Endothelial cell (in vitro differentiated cells): ENCODE results near the gene MCM3AP. TPM values are rescaled to one million over a fixed set of nuclear protein-coding genes. Genes with fewer than 3 reads are reported as not detected.

Experiments
- DNase-seq: peaks from one replicate; pipeline ENCODE4 v3.0.0; 2021; ENCODE audit warnings: low spot score
- H3K27ac Mint-ChIP-seq: one replicate; pipeline ENCODE4 v1.8.0; 2021; ENCODE audit warnings: mixed read lengths, inconsistent platforms; ENCODE audit not compliant: unreplicated experiment
- H3K27me3 Mint-ChIP-seq: one replicate; pipeline ENCODE4 v1.8.0; 2021; ENCODE audit warnings: mild to moderate bottlenecking, moderate library complexity, mixed read lengths, inconsistent platforms; ENCODE audit not compliant: unreplicated experiment
- H3K36me3 Mint-ChIP-seq: one replicate; pipeline ENCODE4 v1.8.0; 2021; ENCODE audit warnings: mild to moderate bottlenecking, low read depth, mixed read lengths, inconsistent platforms; ENCODE audit not compliant: unreplicated experiment
- H3K4me1 Mint-ChIP-seq: one replicate; pipeline ENCODE4 v1.8.0; 2021; ENCODE audit warnings: mild to moderate bottlenecking, mixed read lengths, inconsistent platforms; ENCODE audit not compliant: unreplicated experiment
- H3K4me3 Mint-ChIP-seq: one replicate; pipeline ENCODE4 v1.8.0; 2021; ENCODE audit warnings: mild to moderate bottlenecking, mixed read lengths, inconsistent platforms; ENCODE audit not compliant: unreplicated experiment
- H3K9me3 Mint-ChIP-seq: one replicate; pipeline ENCODE4 v1.8.0; 2021; ENCODE audit warnings: mixed read lengths, inconsistent platforms; ENCODE audit not compliant: unreplicated experiment
- total RNA-seq: library from RNA; stranded (reverse); fragmentation: NEBNext Ultra II Directional; extraction: Animal tissue kit (Norgen Biotek cat#: 25700); gene quantifications from one replicate; pipeline ENCODE4 v1.2.1, GENCODE V29; 2021; ENCODE audit not compliant: unreplicated experiment
- TF ChIP-seq, protein P1 (sequence below): fragments of 200-600 bp; sonication (generic); IDR thresholded peaks from one replicate; pipeline ENCODE4 v1.5.0; 2021; ENCODE audit warnings: antibody characterized with exemption; ENCODE audit not compliant: unreplicated experiment

MCM3AP gene
- total RNA-seq, 1 donor from 2014 or later = 92.1 TPM

DNA sequence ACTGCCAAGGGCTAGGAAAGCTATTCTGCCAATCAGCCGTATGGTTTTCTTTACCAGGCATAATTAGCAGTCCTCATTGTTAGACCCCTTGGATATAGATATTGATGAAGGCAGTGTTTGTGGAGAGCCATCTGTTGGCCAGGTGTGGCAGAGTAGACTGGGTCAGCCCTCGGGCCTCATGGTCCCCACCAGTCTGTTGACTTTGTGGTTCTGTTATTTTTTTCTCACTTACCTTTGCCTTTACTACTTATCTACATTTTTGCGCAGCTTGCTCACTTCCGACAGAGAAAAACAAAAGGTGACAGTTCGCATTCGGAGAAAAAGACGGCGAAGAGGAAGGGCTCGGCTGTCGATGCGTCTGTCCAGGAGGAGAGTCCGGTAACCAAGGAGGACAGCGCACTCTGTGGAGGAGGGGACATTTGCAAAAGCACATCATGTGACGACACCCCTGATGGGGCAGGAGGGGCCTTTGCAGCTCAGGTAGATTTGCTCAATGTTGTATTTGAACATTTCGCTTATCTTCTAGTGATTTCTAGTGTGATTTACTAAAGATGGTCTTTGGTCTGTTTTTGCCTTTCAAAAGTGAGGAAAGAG, 40.8 kb upstream of the MCM3AP start:
- peaks cover 25% of the 10 kb centered on the region for H3K4me1 Mint-ChIP-seq
- H3K27ac Mint-ChIP-seq = no peak overlapping the region
- no peaks in the 10 kb centered on the region for H3K9me3 Mint-ChIP-seq
- peak overlapping the region; percentile 59 for H3K4me3 Mint-ChIP-seq
- peaks cover 5% of the 10 kb centered on the region for H3K27me3 Mint-ChIP-seq
- TF ChIP-seq, protein P1, sequence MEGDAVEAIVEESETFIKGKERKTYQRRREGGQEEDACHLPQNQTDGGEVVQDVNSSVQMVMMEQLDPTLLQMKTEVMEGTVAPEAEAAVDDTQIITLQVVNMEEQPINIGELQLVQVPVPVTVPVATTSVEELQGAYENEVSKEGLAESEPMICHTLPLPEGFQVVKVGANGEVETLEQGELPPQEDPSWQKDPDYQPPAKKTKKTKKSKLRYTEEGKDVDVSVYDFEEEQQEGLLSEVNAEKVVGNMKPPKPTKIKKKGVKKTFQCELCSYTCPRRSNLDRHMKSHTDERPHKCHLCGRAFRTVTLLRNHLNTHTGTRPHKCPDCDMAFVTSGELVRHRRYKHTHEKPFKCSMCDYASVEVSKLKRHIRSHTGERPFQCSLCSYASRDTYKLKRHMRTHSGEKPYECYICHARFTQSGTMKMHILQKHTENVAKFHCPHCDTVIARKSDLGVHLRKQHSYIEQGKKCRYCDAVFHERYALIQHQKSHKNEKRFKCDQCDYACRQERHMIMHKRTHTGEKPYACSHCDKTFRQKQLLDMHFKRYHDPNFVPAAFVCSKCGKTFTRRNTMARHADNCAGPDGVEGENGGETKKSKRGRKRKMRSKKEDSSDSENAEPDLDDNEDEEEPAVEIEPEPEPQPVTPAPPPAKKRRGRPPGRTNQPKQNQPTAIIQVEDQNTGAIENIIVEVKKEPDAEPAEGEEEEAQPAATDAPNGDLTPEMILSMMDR = no peak
- peaks cover 10% of the 10 kb centered on the region for H3K36me3 Mint-ChIP-seq
- no peak for DNase-seq

DNA sequence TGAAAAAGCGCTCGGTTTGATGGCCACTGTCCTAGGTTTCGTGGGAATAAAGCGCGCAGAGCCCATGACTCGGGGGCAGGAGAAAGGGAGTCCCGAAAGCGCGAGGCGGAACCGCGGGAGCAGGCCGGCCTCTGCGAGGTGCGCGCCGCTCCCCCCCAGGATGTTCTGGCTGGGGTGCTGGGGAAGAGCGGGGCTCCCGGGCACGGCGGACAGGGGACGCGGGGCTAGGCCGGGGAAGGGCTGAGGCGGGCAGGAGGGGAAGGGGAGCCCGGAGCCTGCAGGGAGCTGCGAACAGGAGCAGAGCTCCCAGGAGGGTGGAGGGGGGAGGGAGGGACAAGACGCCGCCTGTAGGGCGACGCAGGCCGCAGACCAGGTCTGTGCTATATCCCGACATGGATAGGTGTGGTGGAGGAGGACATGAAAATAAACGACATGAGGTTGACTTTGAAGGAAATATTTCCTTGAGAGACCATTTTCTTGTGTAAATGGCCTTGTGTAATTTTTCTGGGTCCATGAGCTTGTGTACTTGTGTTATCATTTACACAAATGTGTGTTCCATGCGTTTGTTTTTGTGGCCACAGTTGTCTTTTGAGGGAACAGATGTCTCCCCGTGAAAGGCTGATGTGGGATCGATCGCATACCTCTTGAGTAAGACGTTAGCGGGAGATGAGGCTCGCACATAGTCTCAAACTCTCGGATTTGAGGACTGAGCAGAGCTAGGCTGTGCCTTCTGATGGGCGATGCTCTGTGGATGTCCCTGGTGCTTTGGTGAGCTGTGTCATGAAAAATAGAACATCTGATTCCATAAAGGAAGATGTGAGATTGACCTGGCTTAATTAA, 39.9 kb upstream of the MCM3AP start:
- H3K4me3 Mint-ChIP-seq = peak overlapping the region; percentile 85
- no peaks in the 10 kb centered on the region for H3K9me3 Mint-ChIP-seq
- TF ChIP-seq, protein P1 = no peak
- H3K27ac Mint-ChIP-seq = peak overlapping the region; percentile 25
- H3K4me1 Mint-ChIP-seq = peaks cover 31% of the 10 kb centered on the region
- H3K27me3 Mint-ChIP-seq = peaks cover 5% of the 10 kb centered on the region
- H3K36me3 Mint-ChIP-seq = peaks cover 10% of the 10 kb centered on the region
- DNase-seq = peak; percentile 61

DNA sequence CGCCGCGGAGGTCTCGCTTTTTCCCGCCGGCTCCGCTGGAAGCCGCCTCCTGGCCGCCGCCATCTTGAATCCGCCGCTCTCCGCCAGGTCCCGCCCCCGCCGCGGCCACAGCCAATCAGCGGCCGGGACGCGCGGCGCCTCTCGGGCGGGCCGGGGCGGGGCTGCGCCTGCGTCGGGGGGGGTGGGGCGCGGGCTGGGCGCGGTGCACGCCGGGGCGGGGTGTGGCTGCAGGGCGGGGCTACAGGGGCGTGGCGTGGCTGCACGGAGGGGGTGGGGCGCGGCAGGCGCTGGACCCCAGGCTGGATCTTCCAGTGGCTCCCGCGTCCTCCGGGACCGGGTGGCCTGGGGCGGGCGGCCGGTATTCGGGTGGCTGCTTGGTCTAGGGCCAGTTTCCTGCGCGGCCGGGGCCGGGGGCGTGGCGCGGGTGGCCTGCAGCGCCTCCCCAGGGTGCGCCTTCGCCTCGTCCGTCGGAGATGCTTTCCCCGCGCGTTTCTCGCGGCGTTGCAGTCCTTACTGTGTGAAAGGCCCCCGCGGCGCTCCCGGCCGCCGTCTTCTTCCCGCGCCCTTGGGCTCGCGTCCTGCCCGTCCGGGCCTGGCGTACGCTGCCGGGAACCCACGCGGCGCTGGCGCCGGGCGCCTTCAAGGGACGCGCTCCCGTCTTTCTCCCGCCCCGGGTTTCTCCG, 39.1 kb upstream of the MCM3AP start:
- peak overlapping the region; percentile 85 for H3K4me3 Mint-ChIP-seq
- peak; percentile 88 for DNase-seq
- H3K27ac Mint-ChIP-seq = no peak overlapping the region
- peaks cover 10% of the 10 kb centered on the region for H3K36me3 Mint-ChIP-seq
- peaks cover 31% of the 10 kb centered on the region for H3K4me1 Mint-ChIP-seq
- peaks cover 5% of the 10 kb centered on the region for H3K27me3 Mint-ChIP-seq
- TF ChIP-seq, protein P1 = no peak
- no peaks in the 10 kb centered on the region for H3K9me3 Mint-ChIP-seq

DNA sequence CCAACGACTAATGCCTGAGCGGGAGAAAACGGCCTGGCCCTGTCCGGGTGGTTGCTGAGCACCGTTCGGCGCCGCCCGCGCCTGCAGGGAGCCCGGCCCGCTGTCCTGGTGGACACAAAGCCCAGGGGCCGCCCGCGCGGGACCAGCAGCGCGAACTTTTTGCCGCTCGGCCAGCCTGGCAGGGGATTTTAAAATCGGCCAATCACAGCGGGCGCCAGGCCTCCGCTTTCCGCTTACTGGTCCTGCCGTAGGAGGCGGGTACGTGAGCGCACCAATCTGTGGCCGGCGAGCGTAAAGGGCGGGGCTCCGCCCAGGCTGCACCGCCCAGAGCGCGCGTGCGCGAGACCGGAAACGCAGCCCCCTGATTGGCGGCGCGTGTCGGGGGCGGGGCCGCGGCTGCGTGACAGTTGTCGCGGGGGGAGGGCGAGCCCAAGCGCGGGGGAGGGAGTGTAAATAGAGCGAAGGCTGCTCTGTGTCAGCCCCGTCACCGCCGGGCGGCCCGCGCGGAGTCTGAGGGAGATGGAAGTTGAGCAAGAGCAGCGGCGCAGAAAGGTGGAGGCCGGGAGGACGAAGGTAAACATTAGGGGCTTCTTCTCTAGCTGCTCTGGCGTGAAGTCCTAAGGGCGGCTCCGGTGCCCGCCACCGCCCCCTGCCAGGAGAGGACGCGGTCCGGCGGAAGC, 38.4 kb upstream of the MCM3AP start, which contains the start of the genes C21orf58 and PCNT:
C21orf58 (minus strand) TSS at position 161 of the 680 bp plus-strand sequence. CDS start 1,132 bp downstream, outside the sequence.
PCNT (plus strand) TSS at position 447 of the 680 bp plus-strand sequence; CDS start at position 520, 73 bp downstream.
- Mint-ChIP-seq H3K36me3 (peaks cover 10% of the 10 kb centered on the region), H3K4me3 (peak within 1 kb of the TSS; percentile 95), H3K27me3 (peaks cover 5% of the 10 kb centered on the region), H3K9me3 (no peaks in the 10 kb centered on the region), H3K27ac (peak within 1 kb of the TSS; percentile 88), H3K4me1 (peaks cover 31% of the 10 kb centered on the region)
- DNase-seq = peak; percentile 96
- TF ChIP-seq, protein P1 = no peak
